GM10266 (cell line): ENCODE measurements around the gene KMO.

Experiments
- DNase-seq: peaks from one replicate; pipeline ENCODE4 v3.0.0; 2012; ENCODE audit errors: extremely low spot score
- CTCF ChIP-seq: IDR thresholded peaks from 2 replicates; pipeline ENCODE4 v1.5.1; 2012; ENCODE audit warnings: mild to moderate bottlenecking, low read depth; ENCODE audit not compliant: control insufficient read depth, insufficient read depth; ENCODE audit errors: missing control alignments

The KMO gene

GRCh38 chr1:241612533-241613477, 80.6 kb downstream of the KMO start:
- no peak for TF ChIP-seq CTCF

GRCh38 chr1:241614144-241614543, 82.0 kb downstream of the KMO start:
- no peak for DNase-seq
- TF ChIP-seq CTCF, result no peak

More at GRCh38 chr1:241612533-241613477, 80.6 kb downstream of the KMO start:
- DNase-seq, result no peak

- no peak for TF ChIP-seq CTCF
- no peak for DNase-seq
These were observed 82.4 kb downstream of the KMO start for GRCh38 chr1:241614572-241614971.

GRCh38 chr1:241615043-241615974, 83.1 kb downstream of the KMO start:
- TF ChIP-seq CTCF, result no peak
- no peak for DNase-seq

DNA sequence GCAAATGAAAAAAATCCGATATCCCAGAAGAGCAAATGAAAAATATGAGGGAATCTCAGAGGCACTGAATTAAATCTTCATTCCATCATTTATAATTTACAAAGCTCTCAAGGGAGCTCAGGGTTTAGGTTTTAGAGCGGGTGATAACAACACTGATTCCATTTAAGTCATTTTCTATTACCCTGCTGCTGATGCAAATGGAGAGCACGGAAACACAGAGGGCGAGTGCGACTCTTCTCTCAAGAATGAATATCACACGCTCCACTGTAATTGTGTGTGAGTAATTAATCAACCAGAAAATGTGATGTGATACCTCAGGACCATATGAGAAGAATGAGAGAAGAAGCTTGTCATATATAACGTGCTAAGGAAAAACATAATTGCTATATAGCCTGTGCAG, 85.2 kb downstream of the KMO start:
- DNase-seq, result no peak
- no peak for TF ChIP-seq CTCF

DNA sequence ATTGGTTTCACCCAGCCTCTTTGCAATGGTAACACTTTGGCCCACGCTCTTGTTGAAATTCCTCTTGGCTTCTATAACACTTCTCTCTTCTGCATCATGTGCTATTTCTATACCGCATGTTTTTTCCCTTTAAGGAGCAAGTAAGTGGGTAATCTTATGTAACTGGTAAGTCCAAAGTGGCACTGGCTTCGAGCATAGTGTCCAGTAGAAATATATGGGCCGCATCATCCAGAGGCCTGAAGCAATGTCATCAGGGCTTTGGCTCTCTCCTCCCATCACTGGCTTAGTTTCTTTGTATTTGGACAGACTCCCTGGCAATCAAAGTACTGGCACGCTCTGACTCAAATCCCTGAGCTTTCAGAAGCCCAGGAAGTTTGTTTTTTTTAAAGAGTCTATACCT, 90.5 kb downstream of the KMO start:
- TF ChIP-seq CTCF, result no peak
- DNase-seq, result no peak
